MM.1S (cell line): ENCODE results near the gene RDH12.

Experiments
- EZH2 ChIP-seq: fragments of 300-600 bp; sonication (generic); optimal IDR thresholded peaks from 2 replicates; pipeline ENCODE3; 2017; ENCODE audit warnings: low read depth, mild to moderate bottlenecking, antibody characterized with exemption, low read length, mixed read lengths
- EZH2phosphoT487 ChIP-seq: fragments of 300-600 bp; sonication (generic); IDR thresholded peaks from 2 replicates; pipeline ENCODE4 v1.6.1; 2018; ENCODE audit warnings: antibody characterized with exemption, low read length
- TF ChIP-seq, protein P1 (sequence below): fragments of 300-600 bp; sonication (generic); IDR thresholded peaks from 2 replicates; pipeline ENCODE4 v1.5.1; 2016; ENCODE audit warnings: antibody characterized with exemption, low read length, mixed read lengths

- TF ChIP-seq EZH2 (no peak), EZH2phosphoT487 (no peak)
- TF ChIP-seq, protein P1, sequence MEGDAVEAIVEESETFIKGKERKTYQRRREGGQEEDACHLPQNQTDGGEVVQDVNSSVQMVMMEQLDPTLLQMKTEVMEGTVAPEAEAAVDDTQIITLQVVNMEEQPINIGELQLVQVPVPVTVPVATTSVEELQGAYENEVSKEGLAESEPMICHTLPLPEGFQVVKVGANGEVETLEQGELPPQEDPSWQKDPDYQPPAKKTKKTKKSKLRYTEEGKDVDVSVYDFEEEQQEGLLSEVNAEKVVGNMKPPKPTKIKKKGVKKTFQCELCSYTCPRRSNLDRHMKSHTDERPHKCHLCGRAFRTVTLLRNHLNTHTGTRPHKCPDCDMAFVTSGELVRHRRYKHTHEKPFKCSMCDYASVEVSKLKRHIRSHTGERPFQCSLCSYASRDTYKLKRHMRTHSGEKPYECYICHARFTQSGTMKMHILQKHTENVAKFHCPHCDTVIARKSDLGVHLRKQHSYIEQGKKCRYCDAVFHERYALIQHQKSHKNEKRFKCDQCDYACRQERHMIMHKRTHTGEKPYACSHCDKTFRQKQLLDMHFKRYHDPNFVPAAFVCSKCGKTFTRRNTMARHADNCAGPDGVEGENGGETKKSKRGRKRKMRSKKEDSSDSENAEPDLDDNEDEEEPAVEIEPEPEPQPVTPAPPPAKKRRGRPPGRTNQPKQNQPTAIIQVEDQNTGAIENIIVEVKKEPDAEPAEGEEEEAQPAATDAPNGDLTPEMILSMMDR, result no peak
Measured at GRCh38 chr14:67721875-67722274, 20.2 kb downstream of the RDH12 start.
